Keratinocyte (primary cell): ENCODE results near the gene EPHA3. TPM values are rescaled to one million over a fixed set of nuclear protein-coding genes. Genes with fewer than 3 reads are reported as not detected.

Experiments used
- DNase-seq: peaks from one replicate; pipeline ENCODE4 v3.0.0-alpha.2; 2011; ENCODE audit warnings: low read depth, missing footprints, low spot score
- FAIRE-seq: peaks from 2 replicates; lab custom pipeline; 2011; peaks lifted over from hg19 to GRCh38; lab: Jason Lieb, UNC
- H2AFZ ChIP-seq: 2 replicates; pipeline ENCODE4 v1.6.0; 2012; ENCODE audit warnings: low read length, control low read depth, inconsistent platforms; ENCODE audit not compliant: control insufficient read depth
- H3K27ac ChIP-seq: 2 replicates; pipeline ENCODE4 v1.5.1; 2011; ENCODE audit warnings: low read length; ENCODE audit not compliant: control insufficient read depth, insufficient read depth
- H3K27me3 ChIP-seq: 3 replicates; pipeline ENCODE4 v1.6.0; 2011; ENCODE audit warnings: low read length; ENCODE audit not compliant: control insufficient read depth, insufficient read depth; ENCODE audit errors: extremely low read depth
- H3K36me3 ChIP-seq, 2 experiments: 2 replicates in 1 of 2; 3 replicates in 1 of 2; pipeline ENCODE4 v1.5.1; 2011; ENCODE audit warnings: low read length in 2 of 2, mild to moderate bottlenecking in 1 of 2; ENCODE audit not compliant: control insufficient read depth in 2 of 2, insufficient read depth in 2 of 2; ENCODE audit errors: extremely low read depth in 1 of 2
- H3K4me1 ChIP-seq: 3 replicates; pipeline ENCODE4 v1.5.1; 2011; ENCODE audit warnings: low read length; ENCODE audit not compliant: control insufficient read depth, insufficient read depth; ENCODE audit errors: extremely low read depth
- H3K4me2 ChIP-seq: 3 replicates; pipeline ENCODE4 v1.6.0; 2011; ENCODE audit warnings: low read depth, low read length; ENCODE audit not compliant: control insufficient read depth, insufficient read depth; ENCODE audit errors: extremely low read depth
- H3K4me3 ChIP-seq, 3 experiments: fragments of 200-600 bp in 1 of 3; sonication (generic) in 1 of 3; 2 replicates in 2 of 3; 3 replicates in 1 of 3; pipeline ENCODE4 v1.5.1; 2011 to 2016; ENCODE audit warnings: low read length in 3 of 3, mild to moderate bottlenecking in 3 of 3, control low read depth in 2 of 3, inconsistent platforms in 1 of 3, low read depth in 1 of 3, mixed read lengths in 1 of 3, mixed run types in 1 of 3, moderate library complexity in 1 of 3; ENCODE audit not compliant: control insufficient read depth in 2 of 3, insufficient read depth in 2 of 3; ENCODE audit errors: extremely low read depth in 1 of 3
- H3K79me2 ChIP-seq: 2 replicates; pipeline ENCODE4 v1.6.0; 2012; ENCODE audit warnings: low read length; ENCODE audit not compliant: control insufficient read depth, insufficient read depth
- H3K9ac ChIP-seq: 3 replicates; pipeline ENCODE4 v1.6.0; 2011; ENCODE audit warnings: low read length; ENCODE audit not compliant: control insufficient read depth, insufficient read depth; ENCODE audit errors: extremely low read depth
- H3K9me1 ChIP-seq: 3 replicates; pipeline ENCODE4 v1.6.0; 2011; ENCODE audit warnings: low read length; ENCODE audit not compliant: control insufficient read depth, insufficient read depth; ENCODE audit errors: extremely low read depth
- H3K9me3 ChIP-seq: 2 replicates; pipeline ENCODE4 v1.5.1; 2012; ENCODE audit warnings: low read depth, low read length; ENCODE audit not compliant: control insufficient read depth
- H4K20me1 ChIP-seq: 3 replicates; pipeline ENCODE4 v1.6.0; 2011; ENCODE audit warnings: low read length; ENCODE audit not compliant: control insufficient read depth, insufficient read depth; ENCODE audit errors: extremely low read depth
- EZH2 ChIP-seq: IDR thresholded peaks from one replicate; pipeline ENCODE4 v1.6.1; 2012; ENCODE audit warnings: inconsistent platforms, mild to moderate bottlenecking, low read length, moderate library complexity
- dilution Hi-C: fragments of 300-500 bp; cut with MboI; formaldehyde crosslinking; loops from one replicate; pipeline ENCODE4 v1.7.0; 2020; ENCODE audit warnings: low sequenced_read_pairs; ENCODE audit not compliant: extremely low pct_ligation_motif_present
- polyA plus RNA-seq, 5 experiments: library from polyadenylated mRNA; depleted of rRNA in 3 of 5; stranded (reverse) in 3 of 5; stranded (forward) in 1 of 5; unstranded in 1 of 5; fragments of >200 nt; gene quantifications; 1 replicate in 1 of 5; 2 replicates in 3 of 5; 3 replicates in 1 of 5; pipeline versions ENCODE4 v1.2.1 to v1.2.3, GENCODE V29; 2011 to 2012; ENCODE audit warnings: missing spikeins in 2 of 5, low read depth in 1 of 5, low replicate concordance in 1 of 5
- TF ChIP-seq, protein P1 (sequence below), 3 experiments: IDR thresholded peaks in 1 of 3; conservative IDR thresholded peaks in 1 of 3; optimal IDR thresholded peaks in 1 of 3; 2 replicates in 2 of 3; 3 replicates in 1 of 3; pipeline versions ENCODE3 to v1.5.1; 2011; ENCODE audit warnings: low read length in 3 of 3, mild to moderate bottlenecking in 3 of 3, moderate library complexity in 2 of 3, control low read depth in 1 of 3, inconsistent platforms in 1 of 3; ENCODE audit not compliant: insufficient read depth in 2 of 3; ENCODE audit errors: extremely low read depth in 1 of 3

EPHA3 gene
- polyA plus RNA-seq, 1 donor (not counting 4 experiments of a cell fraction or from before 2014, with no cell fraction given): 0.13 TPM

DNA sequence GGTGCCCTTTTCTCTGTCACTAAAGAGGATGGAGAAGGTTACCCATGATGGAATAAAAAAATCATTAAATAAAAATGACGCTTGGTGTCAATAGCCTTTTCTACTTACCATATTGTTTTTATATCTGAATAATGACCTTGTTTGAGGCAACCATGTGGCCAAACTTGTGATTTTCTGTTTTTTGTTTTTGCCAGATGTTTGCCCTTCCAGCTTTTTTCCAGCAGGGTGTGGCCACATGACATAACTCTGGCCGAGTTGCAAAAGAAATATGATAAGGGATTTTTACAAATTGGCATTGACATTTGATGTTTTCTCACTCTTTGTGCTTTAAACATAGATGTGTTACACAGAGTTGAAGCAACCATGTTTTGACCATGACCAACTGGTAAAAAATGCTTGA, 39.7 kb upstream of the EPHA3 start:
- TF ChIP-seq EZH2: no peak
- TF ChIP-seq, protein P1, sequence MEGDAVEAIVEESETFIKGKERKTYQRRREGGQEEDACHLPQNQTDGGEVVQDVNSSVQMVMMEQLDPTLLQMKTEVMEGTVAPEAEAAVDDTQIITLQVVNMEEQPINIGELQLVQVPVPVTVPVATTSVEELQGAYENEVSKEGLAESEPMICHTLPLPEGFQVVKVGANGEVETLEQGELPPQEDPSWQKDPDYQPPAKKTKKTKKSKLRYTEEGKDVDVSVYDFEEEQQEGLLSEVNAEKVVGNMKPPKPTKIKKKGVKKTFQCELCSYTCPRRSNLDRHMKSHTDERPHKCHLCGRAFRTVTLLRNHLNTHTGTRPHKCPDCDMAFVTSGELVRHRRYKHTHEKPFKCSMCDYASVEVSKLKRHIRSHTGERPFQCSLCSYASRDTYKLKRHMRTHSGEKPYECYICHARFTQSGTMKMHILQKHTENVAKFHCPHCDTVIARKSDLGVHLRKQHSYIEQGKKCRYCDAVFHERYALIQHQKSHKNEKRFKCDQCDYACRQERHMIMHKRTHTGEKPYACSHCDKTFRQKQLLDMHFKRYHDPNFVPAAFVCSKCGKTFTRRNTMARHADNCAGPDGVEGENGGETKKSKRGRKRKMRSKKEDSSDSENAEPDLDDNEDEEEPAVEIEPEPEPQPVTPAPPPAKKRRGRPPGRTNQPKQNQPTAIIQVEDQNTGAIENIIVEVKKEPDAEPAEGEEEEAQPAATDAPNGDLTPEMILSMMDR (optimal IDR thresholded peaks at IDR 0.05 in 1 of 3, IDR thresholded peaks at IDR 0.05 in 1 of 3, conservative IDR thresholded peaks at IDR 0.05 in 1 of 3; ENCODE audit: extremely low read depth in 1 of 3, insufficient read depth in 2 of 3, low read length in 3 of 3): no peak
- Histone ChIP-seq H3K9ac (no peak overlapping the region), H3K4me3 (no peak overlapping the region), H3K27ac (no peak overlapping the region), H3K4me2 (no peak overlapping the region), H3K4me1 (no peaks in the 10 kb centered on the region), H4K20me1 (no peaks in the 10 kb centered on the region), H2AFZ (no peak overlapping the region), H3K27me3 (no peaks in the 10 kb centered on the region), H3K36me3 (no peaks in the 10 kb centered on the region), H3K9me1 (no peaks in the 10 kb centered on the region), H3K79me2 (no peaks in the 10 kb centered on the region), H3K9me3 (no peaks in the 10 kb centered on the region)
- dilution Hi-C loops: no loop called here
- DNase-seq (no peak), FAIRE-seq (no peak)

DNA sequence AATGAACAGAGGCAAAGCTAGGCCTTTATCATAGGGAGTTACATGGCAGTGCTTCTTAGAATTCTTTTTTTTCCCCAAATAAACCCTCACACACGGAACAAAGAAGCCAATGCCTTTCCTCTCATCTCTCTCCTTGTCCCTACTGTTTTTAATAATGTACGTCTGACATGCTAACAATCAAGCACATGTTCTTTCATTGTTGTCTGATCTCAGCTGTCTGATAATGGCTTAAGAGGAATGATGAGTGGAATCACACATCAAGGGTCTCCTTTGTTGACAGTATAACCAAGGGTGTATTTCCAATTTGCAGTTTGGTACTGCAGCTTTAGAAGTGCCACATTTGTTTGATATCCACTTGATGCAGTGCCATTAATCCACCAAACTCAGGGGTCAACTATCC, 34.8 kb upstream of the EPHA3 start:
- Histone ChIP-seq H3K27ac (no peak overlapping the region), H3K4me2 (no peak overlapping the region), H3K27me3 (no peaks in the 10 kb centered on the region), H3K9me3 (no peaks in the 10 kb centered on the region), H3K9me1 (no peaks in the 10 kb centered on the region), H3K9ac (no peak overlapping the region), H3K36me3 (no peaks in the 10 kb centered on the region), H3K4me1 (no peaks in the 10 kb centered on the region), H2AFZ (no peak overlapping the region), H3K79me2 (no peaks in the 10 kb centered on the region), H3K4me3 (no peak overlapping the region), H4K20me1 (no peaks in the 10 kb centered on the region)
- dilution Hi-C loops: no loop called here
- TF ChIP-seq EZH2: no peak
- TF ChIP-seq, protein P1 (optimal IDR thresholded peaks at IDR 0.05 in 1 of 3, IDR thresholded peaks at IDR 0.05 in 1 of 3, conservative IDR thresholded peaks at IDR 0.05 in 1 of 3; ENCODE audit: extremely low read depth in 1 of 3, insufficient read depth in 2 of 3, low read length in 3 of 3): no peak
- no peak for FAIRE-seq
- DNase-seq: no peak
